Endothelial cell of hepatic sinusoid (primary cell): ENCODE results near the gene BTG4.

Experiments used
- in situ Hi-C: cut with HindIII; loops from 2 replicates; pipeline ENCODE4 v1.10.0; 2017; ENCODE audit warnings: low sequenced_read_pairs

Gene BTG4

GRCh38 chr11:111456859-111457730, 55.1 kb downstream of the BTG4 start:
- in situ Hi-C loops: no loop called here

GRCh38 chr11:111456086-111456858, 55.9 kb downstream of the BTG4 start:
- in situ Hi-C loops: no loop called here

- in situ Hi-C loops: no loop called here
Observed at GRCh38 chr11:111455291-111456085, 56.7 kb downstream of the BTG4 start.

GRCh38 chr11:111454561-111455192, 57.5 kb downstream of the BTG4 start:
- in situ Hi-C loops: no loop called here

- in situ Hi-C loops: no loop called here
Observed at GRCh38 chr11:111452817-111453552, 59.2 kb downstream of the BTG4 start.

- in situ Hi-C loops: no loop called here
Observed at GRCh38 chr11:111452146-111452545, 60.0 kb downstream of the BTG4 start.

GRCh38 chr11:111450480-111451320, 61.5 kb downstream of the BTG4 start:
- in situ Hi-C loops: no loop called here

GRCh38 chr11:111449696-111450479, 62.3 kb downstream of the BTG4 start:
- in situ Hi-C loops: no loop called here

- in situ Hi-C loops: no loop called here
Observed at GRCh38 chr11:111448831-111449557, 63.2 kb downstream of the BTG4 start.

GRCh38 chr11:111448414-111448813, 63.8 kb downstream of the BTG4 start:
- in situ Hi-C loops: no loop called here

GRCh38 chr11:111447931-111448330, 64.3 kb downstream of the BTG4 start:
- in situ Hi-C loops: no loop called here

- in situ Hi-C loops: no loop called here
Observed at GRCh38 chr11:111447112-111447471, 65.1 kb downstream of the BTG4 start.

GRCh38 chr11:111446404-111447111, 65.6 kb downstream of the BTG4 start:
- in situ Hi-C loops: no loop called here

GRCh38 chr11:111445586-111445985, 66.6 kb downstream of the BTG4 start:
- in situ Hi-C loops: no loop called here
